ENCODE data around the gene SLC6A7.

SLC6A7 gene

DNA sequence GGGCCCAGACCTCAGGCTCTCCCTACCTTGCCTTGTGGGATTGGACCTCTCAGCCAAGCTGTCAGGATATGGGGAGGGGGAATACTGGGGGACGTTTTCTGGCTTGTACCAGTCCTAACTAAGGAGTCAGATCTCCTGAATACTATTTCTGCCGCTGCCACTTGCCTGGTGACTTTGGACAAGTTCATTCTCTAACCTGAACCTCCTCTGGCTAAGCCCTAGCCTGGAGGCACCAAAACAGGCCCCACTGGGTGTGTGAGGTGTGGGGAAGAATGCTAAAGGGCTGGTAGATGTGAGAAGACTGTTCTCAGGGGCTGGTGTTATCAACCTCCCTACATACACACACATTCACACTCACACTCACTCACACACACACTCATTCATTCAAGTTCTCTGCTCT lies 1.1 kb downstream of the SLC6A7 start:
- no peak for DNase-seq (ENCODE audit: low read depth in 2 of 2)

DNA sequence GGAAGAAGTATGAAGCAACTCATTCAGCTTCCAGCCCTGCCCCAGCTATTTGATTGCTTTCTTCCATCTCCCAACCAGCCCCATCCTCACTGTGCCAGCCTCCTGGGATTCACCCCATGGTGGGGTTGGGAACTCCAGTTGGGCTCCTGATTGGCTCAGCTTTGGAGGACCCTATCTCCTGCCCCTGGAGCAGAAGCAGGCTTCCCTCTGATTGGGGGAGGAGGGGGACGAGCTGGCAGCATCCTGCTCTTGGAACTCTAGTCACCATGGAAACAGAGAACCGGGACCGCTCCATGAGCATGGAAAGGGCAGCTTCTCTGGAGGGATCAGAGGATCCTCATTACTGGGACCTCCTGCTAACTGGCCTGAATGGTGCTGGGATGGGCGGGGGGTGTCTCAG lies 2.6 kb downstream of the SLC6A7 start:
- no peak for DNase-seq (ENCODE audit: low read depth in 2 of 2)

DNA sequence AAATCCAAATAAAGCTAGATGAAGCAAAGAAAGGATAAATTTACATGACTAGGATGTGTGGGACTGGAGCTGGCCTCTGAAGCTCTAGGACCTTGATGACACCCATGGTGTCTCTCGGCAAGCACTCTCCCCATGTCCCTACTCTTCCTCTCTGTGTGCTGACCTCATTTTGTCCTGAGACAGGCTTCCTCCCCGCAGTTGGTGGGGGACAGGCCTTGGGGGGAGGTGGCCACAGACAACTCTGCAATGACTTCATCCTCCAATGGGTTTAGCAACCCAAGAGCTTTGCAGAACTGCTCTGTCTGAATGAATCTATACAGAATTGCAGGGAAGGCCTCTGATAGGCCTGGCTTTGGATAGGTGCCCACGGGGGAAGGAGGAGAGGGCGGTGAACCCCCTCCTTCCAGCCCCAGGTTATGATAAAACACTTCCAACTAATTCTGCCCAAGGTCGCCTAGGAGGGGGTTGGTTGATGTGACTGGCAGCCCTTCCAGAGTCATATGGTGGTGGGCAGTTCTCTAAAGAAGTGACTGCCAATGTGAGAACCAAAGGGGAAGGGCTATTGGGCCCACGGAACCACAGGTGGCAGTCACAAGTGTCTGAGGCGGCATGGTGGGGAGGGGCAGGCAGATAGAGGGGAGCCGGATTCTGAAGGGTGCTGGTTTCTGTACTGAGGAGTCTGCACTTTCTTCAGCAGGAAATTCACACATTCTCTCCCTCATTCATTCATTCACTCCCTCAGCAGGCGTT lies 6.0 kb downstream of the SLC6A7 start:
- no peak for DNase-seq (ENCODE audit: low read depth in 2 of 2)

DNA sequence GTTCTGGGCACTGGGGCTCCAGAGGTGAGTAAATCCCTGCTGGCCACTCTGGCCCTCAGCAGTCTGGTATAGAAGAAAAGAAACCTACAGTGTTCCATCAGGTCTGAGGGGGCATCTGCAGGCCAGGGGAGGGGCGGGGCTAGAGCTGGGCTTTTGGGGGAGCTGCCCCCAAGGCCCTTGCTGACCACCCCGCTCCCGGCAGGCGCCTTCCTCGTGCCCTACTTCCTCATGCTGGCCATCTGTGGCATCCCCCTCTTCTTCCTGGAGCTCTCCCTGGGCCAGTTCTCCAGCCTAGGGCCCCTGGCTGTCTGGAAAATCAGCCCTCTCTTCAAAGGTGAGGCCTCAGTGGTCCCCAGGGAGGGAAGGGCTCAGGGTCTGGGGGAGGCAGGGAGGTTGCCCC lies 6.7 kb downstream of the SLC6A7 start:
- DNase-seq (ENCODE audit: low read depth in 2 of 2): no peak

DNA sequence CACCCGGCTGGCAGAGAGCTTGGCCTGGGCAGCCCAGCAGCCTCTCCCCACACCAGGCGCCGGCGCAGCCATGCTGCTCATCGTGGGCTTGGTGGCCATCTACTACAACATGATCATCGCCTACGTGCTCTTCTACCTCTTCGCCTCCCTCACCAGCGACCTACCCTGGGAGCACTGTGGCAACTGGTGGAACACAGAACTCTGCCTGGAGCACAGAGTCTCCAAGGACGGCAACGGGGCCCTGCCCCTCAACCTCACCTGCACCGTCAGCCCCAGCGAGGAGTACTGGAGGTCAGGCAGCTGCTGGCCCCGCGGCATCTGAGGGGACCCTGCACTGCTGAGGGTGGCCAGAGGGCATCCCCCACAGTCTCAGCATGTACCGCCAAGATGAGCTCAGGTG lies 7.1 kb downstream of the SLC6A7 start:
- no peak for DNase-seq (ENCODE audit: low read depth in 2 of 2)

DNA sequence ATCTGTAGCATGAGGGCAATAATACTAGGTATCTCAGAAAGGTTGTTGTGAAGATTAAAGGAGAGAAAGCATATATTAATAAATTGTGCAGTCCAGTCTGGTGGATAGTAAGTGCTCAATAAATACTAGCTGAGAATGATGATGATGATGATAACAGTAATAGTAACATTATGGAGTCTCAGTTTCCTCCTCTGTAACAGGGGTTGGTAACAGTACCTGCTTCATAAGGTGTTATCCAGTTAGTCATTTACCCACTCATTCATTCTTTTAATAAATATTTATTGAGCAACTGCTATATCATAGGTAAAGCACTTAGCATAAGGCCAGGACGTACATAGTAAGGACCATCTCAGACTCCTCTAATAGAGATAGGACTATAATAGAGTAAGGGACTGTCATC lies 7.6 kb downstream of the SLC6A7 start:
- DNase-seq (ENCODE audit: low read depth in 2 of 2): no peak

DNA sequence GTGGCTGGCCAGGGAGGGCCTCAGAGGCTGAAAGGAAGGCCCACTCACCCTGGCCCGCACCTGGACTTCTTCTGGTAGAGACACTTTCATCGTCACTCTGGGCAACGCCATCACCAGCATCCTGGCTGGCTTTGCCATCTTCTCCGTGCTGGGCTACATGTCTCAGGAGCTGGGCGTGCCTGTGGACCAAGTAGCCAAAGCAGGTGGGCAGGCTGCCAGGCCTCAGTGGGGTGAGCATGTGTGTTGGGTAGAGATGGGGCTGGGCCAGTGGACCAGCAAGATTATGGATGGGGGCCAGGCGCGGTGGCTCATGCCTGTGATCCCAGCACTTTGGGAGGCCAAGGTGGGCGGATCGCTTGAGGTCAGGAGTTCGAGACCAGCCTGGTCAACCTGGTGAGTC lies 12.6 kb downstream of the SLC6A7 start:
- no peak for DNase-seq (ENCODE audit: low read depth in 2 of 2)

DNA sequence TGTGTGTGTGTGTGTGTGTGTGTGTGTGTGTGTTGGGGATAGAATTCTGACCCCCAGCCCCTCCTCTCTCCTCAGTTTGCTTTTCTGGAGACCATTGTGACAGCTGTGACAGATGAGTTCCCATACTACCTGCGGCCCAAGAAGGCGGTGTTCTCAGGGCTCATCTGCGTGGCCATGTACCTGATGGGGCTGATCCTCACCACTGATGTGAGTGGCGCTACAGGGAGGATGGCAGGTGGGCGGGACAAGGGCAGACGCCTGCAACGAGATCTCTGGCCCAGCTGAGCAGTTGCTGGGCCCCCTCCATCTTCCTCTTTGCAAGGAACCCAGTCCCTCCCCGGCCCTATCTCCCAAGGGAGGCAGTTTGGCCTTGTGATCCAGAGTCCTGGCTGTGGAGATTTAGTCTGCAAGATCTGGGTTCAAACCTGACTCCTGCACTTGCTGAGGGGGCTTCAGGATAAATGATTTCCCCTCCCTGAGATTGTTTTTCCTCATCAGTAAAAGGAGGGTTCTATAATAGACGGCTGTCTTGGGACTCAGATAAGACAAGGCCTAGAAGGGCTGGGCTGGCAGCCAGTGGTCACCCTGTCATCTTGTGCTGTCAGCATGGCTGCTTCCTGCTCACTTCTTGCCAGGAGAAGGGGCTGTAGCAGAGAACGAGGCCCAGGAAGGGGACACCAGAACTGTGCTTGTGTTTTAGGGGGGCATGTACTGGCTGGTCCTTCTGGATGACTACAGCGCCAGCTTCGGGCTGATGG lies 14.1 kb downstream of the SLC6A7 start:
- no peak for DNase-seq (ENCODE audit: low read depth in 2 of 2)

DNA sequence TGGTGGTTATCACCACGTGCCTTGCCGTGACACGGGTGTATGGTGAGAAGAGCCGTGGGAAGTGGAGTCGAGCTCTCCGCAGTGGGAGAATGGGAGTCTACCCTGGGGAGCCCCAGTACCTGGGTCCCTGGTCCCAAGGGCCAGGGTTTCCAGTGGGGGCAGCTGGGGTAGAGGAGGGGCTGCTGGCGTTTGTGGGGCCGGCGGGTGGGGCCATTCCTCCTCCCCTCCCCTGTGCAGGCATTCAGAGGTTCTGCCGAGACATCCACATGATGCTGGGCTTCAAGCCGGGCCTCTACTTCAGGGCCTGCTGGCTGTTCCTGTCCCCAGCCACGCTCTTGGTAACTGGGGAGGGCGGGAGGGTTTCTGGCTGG lies 14.7 kb downstream of the SLC6A7 start:
- DNase-seq (ENCODE audit: low read depth in 2 of 2): no peak

DNA sequence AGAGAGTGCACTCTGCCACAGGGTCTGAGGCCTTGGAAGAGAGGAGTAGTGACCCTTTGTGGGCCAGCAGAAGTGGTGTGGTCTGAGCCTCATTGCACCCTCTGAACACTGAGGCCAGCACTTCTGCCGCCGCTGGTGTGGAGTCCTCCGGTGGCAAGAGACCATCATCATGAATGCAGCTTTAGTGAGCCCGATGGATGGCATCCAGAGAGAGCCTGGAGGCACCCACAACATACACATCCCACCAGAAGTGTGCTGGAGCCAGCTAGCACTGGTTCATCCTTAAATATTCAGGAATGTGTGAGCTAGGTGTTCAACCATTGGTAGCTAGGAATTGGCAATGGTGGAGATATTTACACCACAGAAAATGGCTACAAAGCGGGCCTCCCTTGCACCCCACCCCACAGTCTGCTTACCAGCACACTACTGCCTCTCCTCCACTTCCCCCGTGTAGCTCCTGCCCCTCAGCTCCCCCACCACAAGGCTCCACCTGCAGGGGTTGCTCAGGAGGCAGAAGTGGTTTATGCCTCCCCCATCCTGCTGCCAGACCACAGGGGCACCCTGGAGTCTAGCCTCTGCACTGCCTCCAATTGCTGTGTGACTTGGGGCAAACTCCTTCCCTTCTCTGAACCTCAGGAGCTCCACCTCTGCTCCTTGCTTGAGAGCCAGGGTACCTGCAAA lies 16.4 kb downstream of the SLC6A7 start:
- no peak for DNase-seq (ENCODE audit: low read depth in 2 of 2)

DNA sequence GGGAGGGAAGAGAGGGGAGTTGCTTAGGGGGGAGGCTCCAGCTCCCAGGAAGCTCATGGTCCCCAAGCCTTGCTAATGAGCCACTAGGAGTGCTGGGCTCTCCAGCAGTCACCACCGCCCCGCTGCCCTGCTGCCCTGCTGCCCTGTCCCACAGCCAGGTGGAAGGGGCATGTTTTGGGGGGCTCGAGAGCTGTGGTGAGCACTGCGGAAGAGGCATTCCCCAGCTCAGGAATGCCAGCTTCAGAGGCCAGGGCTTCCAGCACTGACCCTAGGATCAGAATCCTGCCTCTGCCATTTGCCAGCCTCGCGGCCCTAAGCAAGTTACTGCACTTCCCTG lies 16.9 kb downstream of the SLC6A7 start:
- no peak for DNase-seq (ENCODE audit: low read depth in 2 of 2)

DNA sequence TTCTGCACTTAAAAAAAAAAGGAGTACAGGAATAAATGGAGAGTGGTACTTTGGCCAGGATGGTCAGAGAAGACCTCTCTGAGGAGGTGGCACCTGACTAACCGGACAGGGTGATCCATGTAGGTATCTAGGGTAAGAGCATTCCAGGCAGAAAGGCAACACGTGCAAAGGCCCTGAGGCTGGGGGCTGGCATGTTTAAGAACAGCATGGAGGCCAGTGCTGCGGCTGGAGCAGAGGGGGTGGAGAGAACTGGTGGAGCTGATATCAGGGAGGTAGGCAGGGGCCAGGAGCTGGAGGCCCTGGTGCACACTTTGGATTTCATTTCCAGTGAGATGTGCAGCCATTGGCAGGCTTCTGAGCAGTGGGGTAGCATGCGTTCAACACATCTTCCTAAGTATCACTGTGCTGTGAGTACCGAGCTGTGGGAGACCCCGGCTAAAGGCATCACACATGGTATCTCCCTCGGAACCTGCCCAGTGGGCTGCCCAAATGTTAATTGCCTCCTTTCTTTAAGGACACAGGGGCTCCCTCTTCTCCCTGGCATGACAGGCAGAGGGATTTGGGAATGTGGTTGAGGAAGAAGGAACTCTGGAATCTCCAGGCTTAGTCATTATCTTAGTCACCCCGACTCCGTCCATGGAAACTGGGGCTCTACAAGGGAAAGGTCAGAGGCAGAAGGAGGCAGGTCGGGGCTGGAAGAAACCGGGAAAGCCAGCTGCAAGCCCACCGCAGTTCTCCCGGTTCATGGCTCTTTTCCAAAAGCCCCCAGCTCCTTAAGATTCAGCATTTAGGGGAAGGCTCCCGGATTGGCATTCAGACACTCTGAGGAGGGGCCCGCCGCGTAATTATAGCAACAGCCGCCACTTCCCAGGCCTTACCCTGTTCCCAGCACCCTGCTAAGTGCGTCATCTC lies 18.6 kb downstream of the SLC6A7 start:
- DNase-seq (ENCODE audit: low read depth in 2 of 2): no peak

DNA sequence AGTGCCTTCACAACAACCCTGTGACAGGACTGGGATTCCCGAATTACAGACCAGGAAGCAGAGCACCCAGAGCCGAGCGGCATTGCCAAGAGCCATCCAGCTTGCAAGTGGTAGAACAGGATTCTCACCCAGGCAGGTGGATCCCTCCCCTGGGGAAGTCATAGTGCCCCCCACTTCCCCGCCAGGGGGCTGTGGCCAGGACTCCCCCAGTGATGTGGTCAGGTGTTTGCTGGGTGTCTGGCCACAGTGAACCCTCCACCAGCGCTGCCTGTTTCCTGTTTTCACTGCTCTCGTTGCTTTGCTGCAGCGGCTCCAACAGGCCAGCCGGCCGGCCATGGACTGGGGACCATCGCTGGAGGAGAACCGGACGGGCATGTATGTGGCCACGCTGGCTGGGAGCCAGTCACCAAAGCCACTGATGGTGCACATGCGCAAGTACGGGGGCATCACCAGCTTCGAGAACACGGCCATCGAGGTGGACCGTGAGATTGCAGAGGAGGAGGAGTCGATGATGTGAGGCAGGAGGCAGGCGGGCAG lies 19.3 kb downstream of the SLC6A7 start:
- DNase-seq (ENCODE audit: low read depth in 2 of 2): no peak

DNA sequence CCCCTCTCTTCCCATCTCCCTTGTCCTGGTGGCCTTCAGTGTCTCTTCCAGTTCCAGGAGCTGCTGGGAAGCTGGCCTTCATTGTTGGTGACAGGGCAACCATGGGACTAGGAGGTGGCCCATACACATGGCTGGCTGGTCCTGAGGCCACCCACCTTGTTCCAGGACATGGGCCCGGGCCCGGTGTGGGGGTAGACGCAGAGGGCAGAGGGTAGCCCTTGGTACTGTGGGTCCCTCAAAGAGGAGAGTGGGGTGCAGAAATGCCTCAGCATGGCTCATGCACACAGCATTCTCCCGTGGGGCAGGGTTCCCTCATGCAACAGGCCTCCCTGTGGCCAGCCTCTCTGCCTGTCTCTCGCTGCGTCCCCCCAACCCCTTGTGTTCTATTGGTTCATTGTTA lies 20.8 kb downstream of the SLC6A7 start:
- no peak for DNase-seq (ENCODE audit: low read depth in 2 of 2)

DNA sequence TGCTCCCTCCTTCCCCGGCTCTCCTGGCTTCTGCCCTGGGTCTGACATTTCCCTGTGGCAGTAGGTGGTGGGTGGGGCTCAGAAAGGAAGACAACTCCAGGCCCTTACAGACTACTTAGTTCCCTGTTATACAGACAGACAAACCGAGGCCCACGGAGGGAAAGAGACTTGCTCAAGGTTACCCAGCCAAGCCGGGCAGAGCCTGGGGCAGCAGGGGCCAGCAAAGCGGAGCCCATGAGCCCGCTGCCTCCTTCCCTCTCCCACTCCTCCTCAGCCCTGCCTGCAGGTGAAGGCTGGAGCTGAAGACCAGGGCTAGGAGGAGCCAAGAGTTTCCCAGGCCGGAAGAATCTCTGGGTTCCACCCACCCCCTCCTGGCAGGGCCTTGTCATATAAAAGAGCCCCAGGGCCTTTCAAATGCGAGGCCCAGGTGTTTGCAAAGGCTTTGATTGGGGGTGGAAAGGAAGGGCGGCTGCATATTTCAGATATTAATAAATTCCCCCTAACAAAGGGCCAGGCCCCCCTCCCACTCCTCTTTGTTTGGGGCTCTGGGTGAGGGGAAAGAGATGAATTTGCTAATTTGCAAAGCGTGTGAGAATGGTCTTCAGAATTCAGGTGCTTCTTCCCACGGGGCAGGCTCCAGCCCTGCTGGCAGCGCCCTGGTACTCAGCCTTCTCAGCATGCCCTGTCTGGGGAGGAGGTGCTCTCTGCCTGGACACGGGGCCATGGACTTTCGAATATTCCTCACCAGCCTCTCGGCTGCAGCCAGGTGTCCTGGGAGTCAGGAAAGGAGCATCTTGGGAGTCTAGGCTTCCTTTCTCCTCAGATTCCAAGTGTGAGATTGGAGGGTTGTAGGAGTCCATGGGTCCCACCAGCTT lies 21.5 kb downstream of the SLC6A7 start:
- no peak for DNase-seq (ENCODE audit: low read depth in 2 of 2)

DNA sequence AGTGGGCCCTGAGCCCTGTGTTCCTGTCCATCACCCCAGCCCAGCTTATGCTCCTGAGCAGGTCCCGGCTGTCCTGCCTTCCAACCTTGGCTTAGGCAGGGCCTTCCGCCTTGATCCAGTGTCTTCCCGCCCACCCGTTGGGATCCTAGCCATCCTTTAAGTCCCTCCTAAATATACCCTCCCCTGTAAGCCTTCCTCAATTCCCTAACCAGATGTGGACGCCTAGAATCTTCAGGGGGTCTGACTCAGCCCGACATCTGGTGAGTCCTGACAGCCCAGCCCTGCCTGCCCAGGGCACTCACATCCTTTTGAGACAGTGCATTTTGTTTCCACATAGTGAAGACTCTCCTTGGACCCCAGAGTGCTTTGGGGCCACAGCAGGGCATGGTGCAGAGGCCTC lies 23.7 kb downstream of the SLC6A7 start:
- DNase-seq (ENCODE audit: low read depth in 2 of 2): no peak

DNA sequence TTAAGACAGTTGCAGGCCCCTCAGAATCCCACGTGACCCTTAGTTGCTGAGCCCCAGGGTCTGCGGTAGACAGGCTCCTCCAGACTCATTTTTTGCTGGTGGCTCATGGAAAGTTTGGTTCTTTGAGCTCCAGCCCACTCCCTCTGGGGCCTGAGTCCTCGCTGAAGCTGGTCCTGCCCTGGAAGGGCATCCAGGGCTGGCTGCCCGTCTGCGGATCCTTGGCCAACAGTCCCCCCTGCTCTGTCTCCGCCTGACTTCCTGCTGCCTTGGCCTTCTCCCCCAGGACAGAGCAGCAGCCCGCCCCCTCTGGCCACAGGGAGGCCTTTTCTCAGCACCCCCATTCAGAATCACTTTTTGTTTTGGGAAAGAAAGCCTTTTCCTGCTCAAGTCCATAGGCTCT lies 24.4 kb downstream of the SLC6A7 start:
- no peak for DNase-seq (ENCODE audit: low read depth in 2 of 2)

DNA sequence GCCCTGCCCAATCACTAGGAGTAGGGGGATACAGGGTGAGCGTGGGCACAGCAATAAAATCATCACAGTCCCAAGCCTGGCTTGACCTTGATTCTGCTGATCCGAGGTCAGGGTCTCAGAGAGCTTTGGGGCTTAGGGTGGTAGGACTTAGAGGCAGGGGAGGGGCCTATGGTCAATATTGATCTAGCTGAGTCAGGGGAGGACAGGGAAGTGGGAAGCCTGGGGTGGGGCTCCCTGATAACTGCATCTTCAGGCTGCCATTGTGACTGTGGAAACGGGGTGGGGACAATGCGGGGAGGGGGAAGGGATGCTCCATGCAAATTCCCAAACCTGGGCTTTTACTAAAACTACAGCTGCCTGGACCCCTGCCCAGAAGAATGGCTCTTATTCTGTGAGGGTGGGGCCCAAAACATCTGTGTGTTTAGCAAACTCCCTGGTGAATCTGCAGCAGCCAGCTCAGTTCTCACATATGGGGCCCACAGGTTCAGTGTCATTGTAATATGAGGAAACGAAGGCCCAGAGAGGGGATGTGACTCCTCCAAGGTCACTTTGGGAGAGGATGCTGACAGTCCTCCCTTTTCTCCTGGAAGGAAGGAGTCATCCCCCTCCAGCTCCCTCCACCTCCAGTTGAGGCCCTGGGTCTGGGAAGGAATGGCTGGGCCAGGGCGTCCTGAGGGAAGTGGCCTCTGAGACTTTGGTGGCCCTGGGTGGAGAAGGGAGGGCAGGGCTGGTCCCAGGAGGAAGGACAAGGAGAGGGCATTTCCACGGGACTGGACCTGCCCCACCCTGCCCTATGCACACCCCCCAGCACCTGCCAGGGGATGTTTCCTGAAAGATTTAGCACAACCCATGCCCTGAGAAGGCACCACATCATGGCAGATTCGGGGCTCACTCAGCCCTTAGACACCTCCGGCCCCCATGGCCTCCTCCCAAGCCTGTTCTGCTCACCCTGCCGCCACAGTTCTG lies 26.4 kb downstream of the SLC6A7 start:
- DNase-seq (ENCODE audit: low read depth in 2 of 2): no peak

DNA sequence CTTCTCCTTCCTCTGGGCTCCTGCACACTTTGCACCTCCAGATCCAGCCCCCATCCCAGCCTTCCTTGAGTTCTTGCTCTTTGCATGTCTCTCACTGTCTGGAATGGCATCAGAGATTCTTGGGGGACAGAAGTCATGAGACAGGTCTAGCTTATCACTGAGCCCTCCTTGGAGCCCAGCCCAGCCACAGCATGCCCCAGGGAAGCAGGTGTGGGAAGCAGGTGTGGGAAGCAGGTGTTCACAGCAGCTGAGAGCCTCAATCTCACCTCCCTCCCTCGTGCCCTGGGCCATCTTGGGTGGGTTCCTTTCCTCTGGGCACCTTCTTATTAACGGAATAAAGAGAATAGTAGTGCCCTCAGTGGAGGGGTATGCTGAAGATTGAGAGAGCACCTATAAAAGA lies 27.2 kb downstream of the SLC6A7 start:
- no peak for DNase-seq (ENCODE audit: low read depth in 2 of 2)
